ENCODE measurements around the gene CTNNB1.

GRCh38 chr3:41216993-41217392 is 17.7 kb downstream of the CTNNB1 start:
- TF ChIP-seq CTCF (conservative IDR thresholded peaks at IDR 0.05; ENCODE audit: low read depth, low read length) (no peak), EZH2 (IDR thresholded peaks at IDR 0.05; ENCODE audit: low read length, unreplicated experiment) (no peak)
